ENCODE measurements around the gene RTEL1.

DNA sequence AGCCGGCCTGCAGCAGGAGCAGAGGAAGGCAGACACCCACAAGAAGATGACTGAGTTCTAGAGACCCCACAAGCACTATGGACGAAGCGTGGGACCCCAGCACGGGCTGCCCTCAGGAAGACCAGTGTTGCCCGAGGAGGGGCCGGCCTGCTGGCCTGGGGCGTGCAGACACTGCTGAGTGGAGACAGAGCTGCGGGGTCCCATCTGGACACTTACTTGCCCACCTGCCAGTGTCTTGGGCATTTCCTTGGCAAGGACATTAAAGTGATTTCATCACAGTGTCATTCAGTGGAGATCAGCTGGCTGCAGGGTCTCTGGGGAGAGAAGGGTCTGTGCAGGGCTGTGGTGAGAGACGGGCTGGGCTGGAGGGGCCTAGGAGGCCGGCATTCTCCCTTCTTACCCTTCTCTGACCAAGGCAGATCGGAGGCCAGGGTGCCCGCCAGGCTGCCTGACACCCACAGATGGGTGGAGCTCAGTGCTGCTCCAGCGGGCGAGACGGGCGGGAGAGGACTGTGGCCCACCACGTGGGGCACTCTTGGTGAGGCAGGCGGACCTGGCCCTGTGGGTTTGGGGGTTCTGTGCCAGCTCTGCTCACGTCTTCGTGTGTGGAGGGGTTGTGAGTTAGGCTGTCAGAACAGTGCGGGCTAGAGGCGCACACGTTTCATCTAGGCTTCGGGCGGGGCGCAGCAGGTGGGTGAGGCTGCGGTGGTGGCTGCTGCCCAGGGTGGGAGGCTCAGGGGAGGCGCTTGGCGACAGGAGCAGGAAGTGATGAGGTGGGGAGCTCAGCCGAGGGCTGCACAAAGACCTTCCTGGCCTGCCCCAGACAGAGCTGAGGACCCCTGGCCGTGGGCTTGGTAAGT lies 78.0 kb downstream of the RTEL1 start, which contains the start of gene LIME1:
- TF ChIP-seq, protein P1, sequence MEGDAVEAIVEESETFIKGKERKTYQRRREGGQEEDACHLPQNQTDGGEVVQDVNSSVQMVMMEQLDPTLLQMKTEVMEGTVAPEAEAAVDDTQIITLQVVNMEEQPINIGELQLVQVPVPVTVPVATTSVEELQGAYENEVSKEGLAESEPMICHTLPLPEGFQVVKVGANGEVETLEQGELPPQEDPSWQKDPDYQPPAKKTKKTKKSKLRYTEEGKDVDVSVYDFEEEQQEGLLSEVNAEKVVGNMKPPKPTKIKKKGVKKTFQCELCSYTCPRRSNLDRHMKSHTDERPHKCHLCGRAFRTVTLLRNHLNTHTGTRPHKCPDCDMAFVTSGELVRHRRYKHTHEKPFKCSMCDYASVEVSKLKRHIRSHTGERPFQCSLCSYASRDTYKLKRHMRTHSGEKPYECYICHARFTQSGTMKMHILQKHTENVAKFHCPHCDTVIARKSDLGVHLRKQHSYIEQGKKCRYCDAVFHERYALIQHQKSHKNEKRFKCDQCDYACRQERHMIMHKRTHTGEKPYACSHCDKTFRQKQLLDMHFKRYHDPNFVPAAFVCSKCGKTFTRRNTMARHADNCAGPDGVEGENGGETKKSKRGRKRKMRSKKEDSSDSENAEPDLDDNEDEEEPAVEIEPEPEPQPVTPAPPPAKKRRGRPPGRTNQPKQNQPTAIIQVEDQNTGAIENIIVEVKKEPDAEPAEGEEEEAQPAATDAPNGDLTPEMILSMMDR (IDR thresholded peaks at IDR 0.05) = no peak
- TF ChIP-seq POLR2A (IDR thresholded peaks at IDR 0.05) = no peak
